IMR-90 (cell line): ENCODE data around the gene RNF34. TPM values are rescaled to one million over a fixed set of nuclear protein-coding genes. Genes with fewer than 3 reads are reported as not detected.

Experiments used
- ATAC-seq: fragments of 200-7000 bp; cut with Tn5 transposase; 2 replicates; pipeline ENCODE4 v1.9.1; 2020; ENCODE audit warnings: low read depth, mild to moderate bottlenecking, moderate library complexity
- BruUV-seq: library from RNA; stranded (reverse); fragments of 400-500 nt; replicated peaks from 2 replicates; lab custom pipeline; 2021; lab: Mats Ljungman, UMichigan
- CTCF ChIA-PET: fragments of 300-600 bp; formaldehyde crosslinking; extraction: SDS; loops from one replicate; lab custom pipeline; 2021; ENCODE audit warnings: antibody characterized with exemption; lab: Yijun Ruan, JAX
- POLR2A ChIA-PET: fragments of 300-600 bp; sonication (Branson Sonifier 250); formaldehyde crosslinking; loops from one replicate; lab custom pipeline; 2022; ENCODE audit warnings: antibody characterized with exemption; ENCODE audit not compliant: unreplicated experiment; lab: Charles Lee
- DNase-seq: peaks from one replicate; pipeline ENCODE4 v3.0.0; 2013
- H2AFZ ChIP-seq: replicated peaks from 2 replicates; pipeline ENCODE3; 2013; ENCODE audit warnings: low read length, mild to moderate bottlenecking; ENCODE audit not compliant: poor library complexity
- H2AK5ac ChIP-seq: 2 replicates; pipeline ENCODE4 v1.6.1; 2013; ENCODE audit warnings: low read depth, low read length, inconsistent platforms
- H2AK9ac ChIP-seq: replicated peaks from 2 replicates; pipeline ENCODE3; 2013; ENCODE audit warnings: mild to moderate bottlenecking, low read depth, low read length, moderate library complexity; ENCODE audit not compliant: poor library complexity
- H2BK120ac ChIP-seq: 2 replicates; pipeline ENCODE4 v1.6.1; 2013; ENCODE audit warnings: low read depth, low read length, inconsistent platforms
- H2BK15ac ChIP-seq: 3 replicates; pipeline ENCODE4 v1.6.1; 2013; ENCODE audit warnings: low read depth, low read length, inconsistent platforms
- H2BK20ac ChIP-seq: 2 replicates; pipeline ENCODE4 v1.6.1; 2013; ENCODE audit warnings: low read depth, mild to moderate bottlenecking, inconsistent platforms, low read length, moderate library complexity
- H2BK5ac ChIP-seq: 2 replicates; pipeline ENCODE4 v1.6.1; 2013; ENCODE audit warnings: mild to moderate bottlenecking, low read depth, low read length, inconsistent platforms; ENCODE audit not compliant: poor library complexity, severe bottlenecking
- H3K14ac ChIP-seq: replicated peaks from 2 replicates; pipeline ENCODE4 v1.6.1; 2013; ENCODE audit warnings: low read depth, low read length, inconsistent platforms
- H3K18ac ChIP-seq: 2 replicates; pipeline ENCODE4 v1.6.1; 2013; ENCODE audit warnings: low read depth, low read length, control low read depth
- H3K23ac ChIP-seq: 2 replicates; pipeline ENCODE4 v1.6.1; 2013; ENCODE audit warnings: low read depth, low read length, inconsistent platforms
- H3K27ac ChIP-seq: 2 replicates; pipeline ENCODE4 v1.5.1; 2013; ENCODE audit warnings: mild to moderate bottlenecking, control low read depth, low read length; ENCODE audit not compliant: insufficient read depth
- H3K27me3 ChIP-seq: 2 replicates; pipeline ENCODE4 v1.6.1; 2013; ENCODE audit warnings: low read length; ENCODE audit not compliant: control insufficient read depth, insufficient read depth
- H3K36me3 ChIP-seq: 2 replicates; pipeline ENCODE4 v1.6.1; 2013; ENCODE audit warnings: low read length, mixed read lengths; ENCODE audit not compliant: control insufficient read depth, insufficient read depth
- H3K4ac ChIP-seq: 2 replicates; pipeline ENCODE4 v1.6.1; 2013; ENCODE audit warnings: low read depth, low read length, inconsistent platforms
- H3K4me1 ChIP-seq: 2 replicates; pipeline ENCODE4 v1.6.1; 2013; ENCODE audit warnings: low read length, mixed read lengths; ENCODE audit not compliant: control insufficient read depth, insufficient read depth
- H3K4me2 ChIP-seq: 2 replicates; pipeline ENCODE4 v1.6.1; 2013; ENCODE audit warnings: low read depth, mild to moderate bottlenecking, control low read depth, low read length, moderate library complexity
- H3K4me3 ChIP-seq: 2 replicates; pipeline ENCODE4 v1.5.1; 2013; ENCODE audit warnings: low read depth, mild to moderate bottlenecking, control low read depth, low read length, moderate library complexity; ENCODE audit not compliant: insufficient read depth
- H3K56ac ChIP-seq: 2 replicates; pipeline ENCODE4 v1.6.1; 2013; ENCODE audit warnings: low read length, inconsistent platforms; ENCODE audit not compliant: insufficient read depth; ENCODE audit errors: extremely low read depth
- H3K79me1 ChIP-seq, 2 experiments: 2 replicates each; pipeline ENCODE4 v1.6.1; 2013; ENCODE audit warnings: low read length in 2 of 2, inconsistent platforms in 1 of 2, low read depth in 1 of 2
- H3K9ac ChIP-seq: 2 replicates; pipeline ENCODE4 v1.6.1; 2013; ENCODE audit warnings: low read depth, low read length, control low read depth
- H3K9me1 ChIP-seq: 2 replicates; pipeline ENCODE4 v1.6.1; 2013; ENCODE audit warnings: low read length, inconsistent platforms; ENCODE audit not compliant: insufficient read depth
- H3K9me3 ChIP-seq: 2 replicates; pipeline ENCODE4 v1.6.1; 2013; ENCODE audit warnings: low read length; ENCODE audit not compliant: control insufficient read depth, insufficient read depth
- H4K20me1 ChIP-seq: 2 replicates; pipeline ENCODE4 v1.6.1; 2013; ENCODE audit warnings: low read length, inconsistent platforms; ENCODE audit not compliant: insufficient read depth
- H4K5ac ChIP-seq: 2 replicates; pipeline ENCODE4 v1.6.1; 2013; ENCODE audit warnings: mild to moderate bottlenecking, low read depth, low read length, control low read depth
- H4K8ac ChIP-seq, 2 experiments: 2 replicates each; pipeline ENCODE4 v1.6.1; 2013; ENCODE audit warnings: low read depth in 2 of 2, low read length in 2 of 2, control low read depth in 1 of 2, inconsistent platforms in 1 of 2
- H4K91ac ChIP-seq: 2 replicates; pipeline ENCODE4 v1.6.1; 2013; ENCODE audit warnings: low read depth, low read length, inconsistent platforms; ENCODE audit not compliant: insufficient read depth
- FOS ChIP-seq: fragments of 150-350 bp; IDR thresholded peaks from 2 replicates; pipeline ENCODE4 v1.6.1; 2016; ENCODE audit warnings: low read depth, low read length
- MAZ ChIP-seq: IDR thresholded peaks from 2 replicates; pipeline ENCODE4 v1.6.1; 2012; ENCODE audit warnings: low read depth, mild to moderate bottlenecking, low read length, improper control_type of control experiment, moderate library complexity, borderline replicate concordance
- MXI1 ChIP-seq: IDR thresholded peaks from 2 replicates; pipeline ENCODE4 v1.6.1; 2012; ENCODE audit warnings: low read depth, mild to moderate bottlenecking, low read length, moderate library complexity, borderline replicate concordance
- NFE2L2 ChIP-seq: fragments of 150-350 bp; IDR thresholded peaks from 2 replicates; pipeline ENCODE4 v1.6.1; 2016; ENCODE audit warnings: low read depth, mild to moderate bottlenecking, low read length
- POLR2A ChIP-seq: IDR thresholded peaks from 2 replicates; pipeline ENCODE4 v1.6.1; 2012; ENCODE audit warnings: mild to moderate bottlenecking, low read depth, low read length
- WGBS, 2 experiments: methylation state at CpG; one replicate each; pipeline versions ENCODE4 v1.1.5 to v1.1.7; 2013; ENCODE audit warnings: missing lambda C conversion rate in 2 of 2; ENCODE audit not compliant: insufficient read length in 1 of 2; ENCODE audit errors: extremely low coverage in 2 of 2; 5-methylcytosine and 5-hydroxymethylcytosine counted together
- dilution Hi-C: fragments of 300-500 bp; cut with HindIII; formaldehyde crosslinking; loops from one replicate; pipeline ENCODE4 v1.14.3; 2018; ENCODE audit warnings: low sequenced_read_pairs; ENCODE audit not compliant: unreplicated experiment
- in situ Hi-C: fragments of 300-500 bp; cut with MboI; formaldehyde crosslinking; loops from 3 replicates; pipeline ENCODE4 v1.14.3; 2019; ENCODE audit warnings: low sequenced_read_pairs, inconsistent platforms, mixed read lengths
- intact Hi-C: fragments of 100-400 bp; cut with micrococcal nuclease; formaldehyde crosslinking; loops from 2 replicates; pipeline ENCODE4 v1.10.0; 2022
- polyA plus RNA-seq, 3 experiments: library from polyadenylated mRNA; depleted of rRNA; stranded (reverse); fragments of >200 nt; gene quantifications; 2 replicates each; pipeline ENCODE4 v1.2.3, GENCODE V29; 2012; ENCODE audit warnings: low replicate concordance in 1 of 3
- total RNA-seq: library from RNA; depleted of rRNA; stranded (reverse); fragments of >200 nt; gene quantifications from 2 replicates; pipeline ENCODE4 v1.2.3, GENCODE V29; 2012

Gene RNF34
- total and polyA plus RNA-seq, 2 of the 4 experiments (the other 2 are of a cell fraction), result 33.2 to 69.5 TPM

DNA sequence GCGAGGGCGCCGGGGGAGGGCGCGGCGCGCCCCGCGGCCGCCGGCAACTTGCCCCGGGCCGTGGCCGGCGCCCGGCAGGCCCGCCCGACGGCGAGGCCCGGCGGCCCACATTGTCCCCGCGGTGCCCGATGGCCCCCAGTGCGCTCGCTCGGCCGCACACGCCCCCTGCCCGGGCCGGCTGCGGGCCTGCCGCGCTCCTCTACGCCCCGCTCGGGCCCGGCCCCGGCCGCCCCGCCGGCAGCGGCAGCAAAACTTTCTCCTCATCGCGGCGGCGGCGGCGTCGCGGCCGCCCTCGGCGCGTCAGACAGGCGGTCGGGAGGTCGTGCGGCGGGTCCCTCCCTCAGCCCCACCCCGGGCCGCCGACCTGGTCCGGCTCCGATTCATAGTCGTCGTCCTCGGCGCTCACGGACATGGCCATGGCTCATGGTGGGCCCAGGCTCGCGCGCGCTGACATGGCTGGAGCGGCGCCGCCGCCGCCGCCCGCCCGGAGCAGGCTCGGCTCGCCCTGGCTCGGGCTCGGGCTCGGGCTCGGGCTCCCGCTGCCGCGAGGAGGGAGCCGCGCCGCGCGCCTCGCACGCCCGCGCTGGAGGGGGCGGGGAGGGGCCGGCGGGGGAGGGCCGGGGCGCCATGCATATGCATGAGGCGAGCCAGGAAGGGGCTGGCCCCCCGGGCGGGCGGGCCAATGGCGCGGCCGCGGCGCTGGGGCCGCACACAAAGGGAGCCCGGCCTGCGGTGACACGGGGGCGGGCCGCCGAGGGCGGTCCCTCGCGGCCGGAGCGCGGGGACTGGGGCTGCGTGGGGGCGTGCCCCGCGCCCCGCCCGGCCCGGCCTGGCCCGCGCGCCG, 67.1 kb downstream of the RNF34 start:
- 0% methylated on average over 41 of the region's 139 CpGs; no CpG with 5 or more reads in 1 of the 2 experiments for WGBS, 2 experiments
- Histone ChIP-seq H2BK20ac (no peak overlapping the region), H2BK5ac (peak overlapping the region; percentile 73), H2AK5ac (no peak overlapping the region; the same call in 1 of the 2 replicates), H3K18ac (no peak overlapping the region), H3K14ac (peak overlapping the region; percentile 65; the same call in 1 of the 2 replicates), H3K4ac (peak overlapping the region; percentile 80), H2BK120ac (no peak overlapping the region), H2AK9ac (peak overlapping the region; percentile 90), H2BK15ac (no peak overlapping the region), H4K20me1 (peaks cover 29% of the 10 kb centered on the region), H3K27ac (peak overlapping the region; percentile 70; the same call in 1 of the 2 replicates), H3K4me1 (peaks cover 10% of the 10 kb centered on the region), H2AFZ (peak overlapping the region; percentile 97), H3K4me2 (peak overlapping the region; percentile 64), H3K9me1 (peaks cover 5% of the 10 kb centered on the region; the same call in 1 of the 2 replicates), H3K9me3 (no peaks in the 10 kb centered on the region), H3K79me1 (peaks cover 17 to 51% of the 10 kb centered on the region in 2 experiments), H4K91ac (no peak overlapping the region; the same call in 1 of the 2 replicates), H4K8ac (no peak overlapping the region), H3K23ac (0 out of 2 replicates have a peak overlapping the region, but pooled peaks have one; percentile 59), H3K9ac (peak overlapping the region; percentile 96; the same call in 1 of the 2 replicates), H3K56ac (0 out of 2 replicates have a peak overlapping the region, but pooled peaks have one; percentile 26), H3K4me3 (peak overlapping the region; percentile 78), H3K36me3 (no peaks in the 10 kb centered on the region), H3K27me3 (no peaks in the 10 kb centered on the region), H4K5ac (no peak overlapping the region)
- dilution Hi-C loops (no loop called here), in situ Hi-C loops (no loop called here), intact Hi-C loops (no loop called here)
- no TSS peak for BruUV-seq
- ATAC-seq (peak; percentile 96), DNase-seq (peak; percentile 82)
- CTCF ChIA-PET, result no interaction called here
- POLR2A ChIA-PET, result interaction anchor here (0.6 kb wide), 1 partner anchor 46 kb away, joined by 7 read pairs; no protein-coding TSS in a partner anchor
- no peak for TF ChIP-seq NFE2L2
- peak; percentile 71; the same call in 1 of the 2 replicates for TF ChIP-seq MXI1
- peak; percentile 77; the same call in 1 of the 2 replicates for TF ChIP-seq MAZ
- no peak for TF ChIP-seq FOS
- TF ChIP-seq POLR2A, result peak; percentile 65
